CD4-positive, alpha-beta T cell (primary cell): Measurements from ENCODE around the gene SCUBE2. TPM values are rescaled to one million over a fixed set of nuclear protein-coding genes. Genes with fewer than 3 reads are reported as not detected.

ENCODE experiments used
- ATAC-seq: fragments of 200-7000 bp; cut with Tn5 transposase; one replicate; pipeline ENCODE4 v1.10.0; 2022; ENCODE audit warnings: mild to moderate bottlenecking; ENCODE audit not compliant: poor library complexity
- CTCF ChIA-PET: fragments of 350-600 bp; sonication (Branson Sonifier 250); formaldehyde crosslinking; loops from one replicate; lab custom pipeline; 2021; ENCODE audit warnings: antibody characterized with exemption, inconsistent platforms; lab: Charles Lee
- POLR2A ChIA-PET: fragments of 350-600 bp; sonication (Branson Sonifier 250); formaldehyde crosslinking; loops from one replicate; lab custom pipeline; 2021; ENCODE audit warnings: antibody characterized with exemption, inconsistent platforms; lab: Charles Lee
- DNase-seq, 14 experiments: peaks; one replicate each; pipeline ENCODE4 v3.0.0-alpha.2; 2013 to 2020; ENCODE audit warnings: mixed read lengths in 2 of 14
- H3K27ac ChIP-seq, 2 donors: one replicate each; pipeline versions ENCODE4 v1.5.1 to v1.7.0; 2013; ENCODE audit warnings: low read length in 2 of 2, low read depth in 1 of 2, mild to moderate bottlenecking in 1 of 2
- H3K27me3 ChIP-seq, 2 experiments: 1 replicate in 1 of 2; 2 replicates in 1 of 2; pipeline versions ENCODE4 v1.6.1 to v1.7.0; 2013; ENCODE audit warnings: low read length in 2 of 2, control low read depth in 1 of 2, mild to moderate bottlenecking in 1 of 2, moderate library complexity in 1 of 2; ENCODE audit not compliant: insufficient read depth in 2 of 2, control insufficient read depth in 1 of 2
- H3K36me3 ChIP-seq: one replicate; pipeline ENCODE4 v1.6.1; 2013; ENCODE audit warnings: low read length, control low read depth; ENCODE audit not compliant: insufficient read depth
- H3K4me1 ChIP-seq: one replicate; pipeline ENCODE4 v1.6.1; 2013; ENCODE audit warnings: low read length, control low read depth; ENCODE audit not compliant: insufficient read depth
- H3K4me3 ChIP-seq: one replicate; pipeline ENCODE4 v1.5.1; 2013; ENCODE audit warnings: mild to moderate bottlenecking, low read length, moderate library complexity
- H3K9me3 ChIP-seq, 2 experiments: 1 replicate in 1 of 2; 2 replicates in 1 of 2; pipeline versions ENCODE4 v1.6.1 to v1.7.0; 2013; ENCODE audit warnings: low read length in 2 of 2, mild to moderate bottlenecking in 2 of 2, control low read depth in 1 of 2, moderate library complexity in 1 of 2; ENCODE audit not compliant: control insufficient read depth in 1 of 2, insufficient read depth in 1 of 2
- H3K27ac Mint-ChIP-seq: one replicate; pipeline ENCODE4 v1.8.0; 2020; ENCODE audit warnings: mixed read lengths
- H3K27me3 Mint-ChIP-seq: one replicate; pipeline ENCODE4 v1.8.0; 2021; ENCODE audit warnings: mixed read lengths
- H3K36me3 Mint-ChIP-seq: one replicate; pipeline ENCODE4 v1.8.0; 2021; ENCODE audit warnings: low read depth, mixed read lengths
- H3K4me1 Mint-ChIP-seq: one replicate; pipeline ENCODE4 v1.8.0; 2021; ENCODE audit warnings: low read depth, mixed read lengths
- H3K4me3 Mint-ChIP-seq: one replicate; pipeline ENCODE4 v1.8.0; 2020; ENCODE audit warnings: mild to moderate bottlenecking, mixed read lengths
- H3K9me3 Mint-ChIP-seq: one replicate; pipeline ENCODE4 v1.8.0; 2020; ENCODE audit warnings: mixed read lengths
- intact Hi-C, 2 experiments: fragments of 100-400 bp; cut with DNase I in 1 of 2; cut with micrococcal nuclease in 1 of 2; formaldehyde crosslinking; loops; one replicate each; pipeline versions ENCODE4 v1.15.1 to v1.9.0; 2023 to 2025; cut with DNase I, micrococcal nuclease
- total RNA-seq, 174 experiments: library from RNA in 2 of 174; stranded (reverse) in 2 of 174; gene quantifications; one replicate each; pipeline ENCODE4 v1.2.3 and lab custom pipeline; 2021 to 2026
- TF ChIP-seq, protein P1 (sequence below): fragments of 200-600 bp; IDR thresholded peaks from one replicate; pipeline ENCODE4 v1.8.0; 2022; ENCODE audit warnings: antibody characterized with exemption, mild to moderate bottlenecking

SCUBE2 gene
- total RNA-seq, 2 experiments from 2014 or later, result 0.17 TPM; not detected in 1

DNA sequence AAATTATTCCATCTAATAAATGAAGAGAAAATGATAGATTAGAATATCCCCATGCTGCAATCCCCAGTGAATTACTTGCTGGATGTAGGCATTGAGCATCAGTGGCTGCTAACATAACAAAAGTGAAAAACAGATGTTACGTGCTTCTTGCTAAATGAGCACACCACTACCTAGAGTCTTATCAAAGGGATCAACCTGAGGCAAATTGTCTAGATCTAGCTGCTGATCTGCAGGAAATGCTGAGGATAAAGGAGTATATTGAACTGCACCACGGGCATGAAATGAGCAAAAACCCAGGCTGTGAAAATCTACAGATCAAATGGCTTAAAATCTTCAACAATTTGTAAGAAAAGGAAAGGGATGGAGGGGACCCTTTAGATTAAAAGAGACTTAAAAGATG lies 45.3 kb upstream of the SCUBE2 start:
- Mint-ChIP-seq H3K27ac (no peak overlapping the region), H3K4me3 (no peak overlapping the region)

DNA sequence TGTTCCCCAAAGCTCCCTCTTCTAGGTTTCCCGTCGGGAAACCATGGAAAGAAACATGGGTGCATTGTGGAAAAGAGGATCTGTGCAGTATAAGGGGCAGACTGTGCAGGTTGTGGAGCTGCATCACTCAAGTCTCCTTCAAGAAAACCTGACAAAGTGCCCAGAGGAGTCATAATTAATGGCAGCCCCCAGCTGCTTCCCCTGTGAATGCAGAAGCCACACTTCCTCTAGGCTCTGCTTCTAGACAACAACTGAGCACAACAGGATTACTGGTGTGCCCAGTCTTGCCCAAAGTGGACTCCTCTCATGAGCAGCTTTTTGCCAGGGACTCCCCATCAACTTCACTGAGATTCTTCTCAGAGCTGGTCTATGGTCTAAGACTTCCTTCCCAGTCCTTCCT lies 42.6 kb upstream of the SCUBE2 start:
- no peaks in the 10 kb centered on the region for H3K27me3 Mint-ChIP-seq
- no peak for DNase-seq
- Histone ChIP-seq H3K9me3 (no peaks in the 10 kb centered on the region), H3K27ac (no peak overlapping the region), H3K36me3 (peaks cover under 1% of the 10 kb centered on the region), H3K4me1 (peaks cover 16% of the 10 kb centered on the region), H3K4me3 (no peak overlapping the region), H3K27me3 (no peaks in the 10 kb centered on the region)
- intact Hi-C loops, result loop anchor here in 1 of 2 experiments (10.0 kb wide), 1 partner anchor 909 kb away; no protein-coding TSS in a partner anchor
- H3K27ac Mint-ChIP-seq, result no peak overlapping the region
- TF ChIP-seq, protein P1, sequence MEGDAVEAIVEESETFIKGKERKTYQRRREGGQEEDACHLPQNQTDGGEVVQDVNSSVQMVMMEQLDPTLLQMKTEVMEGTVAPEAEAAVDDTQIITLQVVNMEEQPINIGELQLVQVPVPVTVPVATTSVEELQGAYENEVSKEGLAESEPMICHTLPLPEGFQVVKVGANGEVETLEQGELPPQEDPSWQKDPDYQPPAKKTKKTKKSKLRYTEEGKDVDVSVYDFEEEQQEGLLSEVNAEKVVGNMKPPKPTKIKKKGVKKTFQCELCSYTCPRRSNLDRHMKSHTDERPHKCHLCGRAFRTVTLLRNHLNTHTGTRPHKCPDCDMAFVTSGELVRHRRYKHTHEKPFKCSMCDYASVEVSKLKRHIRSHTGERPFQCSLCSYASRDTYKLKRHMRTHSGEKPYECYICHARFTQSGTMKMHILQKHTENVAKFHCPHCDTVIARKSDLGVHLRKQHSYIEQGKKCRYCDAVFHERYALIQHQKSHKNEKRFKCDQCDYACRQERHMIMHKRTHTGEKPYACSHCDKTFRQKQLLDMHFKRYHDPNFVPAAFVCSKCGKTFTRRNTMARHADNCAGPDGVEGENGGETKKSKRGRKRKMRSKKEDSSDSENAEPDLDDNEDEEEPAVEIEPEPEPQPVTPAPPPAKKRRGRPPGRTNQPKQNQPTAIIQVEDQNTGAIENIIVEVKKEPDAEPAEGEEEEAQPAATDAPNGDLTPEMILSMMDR, result no peak
- H3K36me3 Mint-ChIP-seq, result peaks cover 7% of the 10 kb centered on the region
- ChIA-PET POLR2A (no interaction called here), CTCF (no interaction called here)
- no peaks in the 10 kb centered on the region for H3K9me3 Mint-ChIP-seq
- peaks cover 15% of the 10 kb centered on the region for H3K4me1 Mint-ChIP-seq
- H3K4me3 Mint-ChIP-seq, result no peak overlapping the region
- no peak for ATAC-seq

More for the DNA sequence above, 45.3 kb upstream of the SCUBE2 start:
- intact Hi-C loops, result loop anchor here (1.0 to 10.0 kb wide), 4 partner anchors 120 to 912 kb away; no protein-coding TSS in a partner anchor
- CTCF ChIA-PET, result interaction anchor here (1.4 to 2.2 kb wide), 3 partner anchors 121 to 222 kb away, joined by 4 to 25 read pairs (median 7); no protein-coding TSS in a partner anchor
- no peak overlapping the region for H3K4me3 ChIP-seq
- no peaks in the 10 kb centered on the region for H3K9me3 ChIP-seq
- Mint-ChIP-seq H3K4me1 (peaks cover 15% of the 10 kb centered on the region), H3K27me3 (no peaks in the 10 kb centered on the region), H3K9me3 (no peaks in the 10 kb centered on the region), H3K36me3 (peaks cover 31% of the 10 kb centered on the region)
- H3K27ac ChIP-seq, result no peak overlapping the region
- H3K36me3 ChIP-seq, result peaks cover 15% of the 10 kb centered on the region
- POLR2A ChIA-PET, result interaction anchor here (0.6 to 2.0 kb wide), 2 partner anchors 10 to 37 kb away, joined by 3 to 6 read pairs; no protein-coding TSS in a partner anchor
- no peaks in the 10 kb centered on the region for H3K27me3 ChIP-seq
- no peak for ATAC-seq
- TF ChIP-seq, protein P1, result no peak
- no peak for DNase-seq
- H3K4me1 ChIP-seq, result peaks cover 20% of the 10 kb centered on the region

DNA sequence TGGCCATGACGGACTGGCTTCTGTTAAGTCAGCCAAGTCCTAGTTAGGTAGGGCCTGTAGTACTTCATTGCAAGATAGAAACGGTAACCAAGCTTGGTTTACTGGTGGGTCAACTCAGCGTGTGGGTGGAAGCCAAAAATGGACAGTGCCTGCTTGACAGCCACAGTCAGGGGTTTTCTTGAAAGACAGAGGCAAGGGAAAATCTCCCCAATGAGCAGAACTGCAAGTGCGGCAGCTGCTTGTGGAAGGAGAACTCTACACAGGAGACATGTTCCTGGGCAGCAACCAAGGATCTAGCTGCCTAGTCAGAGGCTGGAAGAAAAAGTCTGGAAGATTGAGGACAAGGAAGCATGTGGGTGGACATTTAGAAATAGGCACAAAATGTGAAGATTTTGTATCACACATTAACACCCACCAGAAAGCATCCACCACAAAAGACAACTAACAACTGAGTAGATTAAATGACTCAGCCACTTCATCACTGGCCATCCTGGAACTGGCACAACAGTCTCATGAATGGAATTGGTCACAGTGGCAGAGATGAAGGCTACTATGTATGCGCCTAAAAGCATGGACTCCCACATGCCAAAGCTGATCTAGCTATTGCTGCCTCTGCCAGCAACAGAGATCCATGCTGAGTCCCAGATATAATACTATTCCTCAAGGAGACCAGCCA lies 40.9 kb upstream of the SCUBE2 start:
- Histone ChIP-seq H3K4me1 (peaks cover 2% of the 10 kb centered on the region), H3K9me3 (no peaks in the 10 kb centered on the region), H3K4me3 (no peak overlapping the region), H3K27me3 (no peaks in the 10 kb centered on the region), H3K27ac (no peak overlapping the region), H3K36me3 (no peaks in the 10 kb centered on the region)
- POLR2A ChIA-PET, result no interaction called here
- Mint-ChIP-seq H3K27ac (no peak overlapping the region), H3K36me3 (peaks cover under 1% of the 10 kb centered on the region), H3K9me3 (no peaks in the 10 kb centered on the region), H3K27me3 (no peaks in the 10 kb centered on the region), H3K4me3 (no peak overlapping the region), H3K4me1 (peaks cover 8% of the 10 kb centered on the region)
- TF ChIP-seq, protein P1, result no peak
- no peak for DNase-seq
- no peak for ATAC-seq
- intact Hi-C loops, result loop anchor here in 1 of 2 experiments (10.0 kb wide), 1 partner anchor 908 kb away; no protein-coding TSS in a partner anchor
- CTCF ChIA-PET, result no interaction called here
